ENCODE data around the gene TNIK. TPM values are rescaled to one million over a fixed set of nuclear protein-coding genes. Genes with fewer than 3 reads are reported as not detected.

The TNIK gene
- total RNA-seq, 1 donor from 2014 or later = 1.5 TPM

GRCh38 chr3:171264758-171265157 is 195.4 kb downstream of the TNIK start:
- Mint-ChIP-seq H3K27me3 (ENCODE audit: unreplicated experiment) (peaks cover 1% of the 10 kb centered on the region), H3K4me3 (ENCODE audit: unreplicated experiment) (no peak overlapping the region), H3K9me3 (ENCODE audit: unreplicated experiment) (peaks cover 2% of the 10 kb centered on the region), H3K36me3 (ENCODE audit: unreplicated experiment) (no peaks in the 10 kb centered on the region), H3K27ac (ENCODE audit: unreplicated experiment) (no peak overlapping the region), H3K4me1 (ENCODE audit: low read depth, unreplicated experiment) (no peaks in the 10 kb centered on the region)
- no peak for TF ChIP-seq CTCF (IDR thresholded peaks at IDR 0.05; ENCODE audit: partially characterized antibody, unreplicated experiment)
- DNase-seq = no peak

GRCh38 chr3:171262431-171262830 is 197.8 kb downstream of the TNIK start:
- no peak overlapping the region for H3K27ac Mint-ChIP-seq (ENCODE audit: unreplicated experiment)
- no peak overlapping the region for H3K4me3 Mint-ChIP-seq (ENCODE audit: unreplicated experiment)
- no peak for DNase-seq
- H3K4me1 Mint-ChIP-seq (ENCODE audit: low read depth, unreplicated experiment) = no peaks in the 10 kb centered on the region
- no peaks in the 10 kb centered on the region for H3K36me3 Mint-ChIP-seq (ENCODE audit: unreplicated experiment)
- no peaks in the 10 kb centered on the region for H3K27me3 Mint-ChIP-seq (ENCODE audit: unreplicated experiment)
- H3K9me3 Mint-ChIP-seq (ENCODE audit: unreplicated experiment) = peaks cover 2% of the 10 kb centered on the region
- TF ChIP-seq CTCF (IDR thresholded peaks at IDR 0.05; ENCODE audit: partially characterized antibody, unreplicated experiment) = no peak

- no peak for TF ChIP-seq CTCF (IDR thresholded peaks at IDR 0.05; ENCODE audit: partially characterized antibody, unreplicated experiment)
- Mint-ChIP-seq H3K27ac (ENCODE audit: unreplicated experiment) (no peak overlapping the region), H3K9me3 (ENCODE audit: unreplicated experiment) (peaks cover 2% of the 10 kb centered on the region)
These were observed 198.7 kb downstream of the TNIK start for GRCh38 chr3:171261487-171261886.

GRCh38 chr3:171260899-171261298 is 199.3 kb downstream of the TNIK start:
- no peak overlapping the region for H3K27ac Mint-ChIP-seq (ENCODE audit: unreplicated experiment)
- no peak for DNase-seq
- no peak overlapping the region for H3K4me3 Mint-ChIP-seq (ENCODE audit: unreplicated experiment)
- H3K36me3 Mint-ChIP-seq (ENCODE audit: unreplicated experiment) = no peaks in the 10 kb centered on the region
- H3K9me3 Mint-ChIP-seq (ENCODE audit: unreplicated experiment) = peaks cover 2% of the 10 kb centered on the region
- no peak for TF ChIP-seq CTCF (IDR thresholded peaks at IDR 0.05; ENCODE audit: partially characterized antibody, unreplicated experiment)
- no peaks in the 10 kb centered on the region for H3K27me3 Mint-ChIP-seq (ENCODE audit: unreplicated experiment)
- no peaks in the 10 kb centered on the region for H3K4me1 Mint-ChIP-seq (ENCODE audit: low read depth, unreplicated experiment)

More at GRCh38 chr3:171261487-171261886, 198.7 kb downstream of the TNIK start:
- no peak for DNase-seq
- Mint-ChIP-seq H3K4me1 (ENCODE audit: low read depth, unreplicated experiment) (no peaks in the 10 kb centered on the region), H3K27me3 (ENCODE audit: unreplicated experiment) (no peaks in the 10 kb centered on the region), H3K4me3 (ENCODE audit: unreplicated experiment) (no peak overlapping the region), H3K36me3 (ENCODE audit: unreplicated experiment) (no peaks in the 10 kb centered on the region)

GRCh38 chr3:171260466-171260865 is 199.7 kb downstream of the TNIK start:
- no peak overlapping the region for H3K27ac Mint-ChIP-seq (ENCODE audit: unreplicated experiment)
- H3K9me3 Mint-ChIP-seq (ENCODE audit: unreplicated experiment) = peaks cover 2% of the 10 kb centered on the region
- no peak for DNase-seq
- no peaks in the 10 kb centered on the region for H3K36me3 Mint-ChIP-seq (ENCODE audit: unreplicated experiment)
- TF ChIP-seq CTCF (IDR thresholded peaks at IDR 0.05; ENCODE audit: partially characterized antibody, unreplicated experiment) = no peak
- H3K4me1 Mint-ChIP-seq (ENCODE audit: low read depth, unreplicated experiment) = no peaks in the 10 kb centered on the region
- H3K27me3 Mint-ChIP-seq (ENCODE audit: unreplicated experiment) = no peaks in the 10 kb centered on the region
- H3K4me3 Mint-ChIP-seq (ENCODE audit: unreplicated experiment) = no peak overlapping the region

Data from glutamatergic neuron (in vitro differentiated cells).